Activated CD4-positive, alpha-beta memory T cell treated with anti-CD3 and anti-CD28 coated beads for 36 hours (primary cell): ENCODE data around the gene C1QTNF12. TPM values are rescaled to one million over a fixed set of nuclear protein-coding genes. Genes with fewer than 3 reads are reported as not detected.
A peak's percentile ranks its signal among the peaks of the same experiment; 100 is the strongest.

Experiments used
- CTCF ChIA-PET: fragments of 350-600 bp; sonication (Branson Sonifier 250); formaldehyde crosslinking; loops from one replicate; lab custom pipeline; 2021; ENCODE audit warnings: antibody characterized with exemption, inconsistent platforms; lab: Charles Lee
- POLR2A ChIA-PET: fragments of 350-600 bp; sonication (Branson Sonifier 250); formaldehyde crosslinking; loops from one replicate; lab custom pipeline; 2021; ENCODE audit warnings: antibody characterized with exemption; lab: Charles Lee
- DNase-seq: peaks from one replicate; pipeline ENCODE4 v3.0.0-alpha.2; 2020
- H3K27ac Mint-ChIP-seq: one replicate; pipeline ENCODE4 v1.8.0; 2021; ENCODE audit warnings: mixed read lengths
- H3K27me3 Mint-ChIP-seq: one replicate; pipeline ENCODE4 v1.8.0; 2021; ENCODE audit warnings: mixed read lengths
- H3K36me3 Mint-ChIP-seq: one replicate; pipeline ENCODE4 v1.8.0; 2021; ENCODE audit warnings: mixed read lengths
- H3K4me1 Mint-ChIP-seq: one replicate; pipeline ENCODE4 v1.8.0; 2021; ENCODE audit warnings: low read depth, mixed read lengths
- H3K4me3 Mint-ChIP-seq: one replicate; pipeline ENCODE4 v1.8.0; 2021; ENCODE audit warnings: mild to moderate bottlenecking, mixed read lengths
- H3K9me3 Mint-ChIP-seq: one replicate; pipeline ENCODE4 v1.8.0; 2021; ENCODE audit warnings: mixed read lengths
- intact Hi-C: fragments of 100-400 bp; cut with micrococcal nuclease; formaldehyde crosslinking; loops from one replicate; pipeline ENCODE4 v1.15.1; 2023
- total RNA-seq, 2 experiments: library from RNA; stranded (reverse); gene quantifications; one replicate each; pipeline ENCODE4 v1.2.3, GENCODE V29; 2021

Gene C1QTNF12
- total RNA-seq, 2 experiments from 2014 or later: 3.8 to 4.2 TPM

DNA sequence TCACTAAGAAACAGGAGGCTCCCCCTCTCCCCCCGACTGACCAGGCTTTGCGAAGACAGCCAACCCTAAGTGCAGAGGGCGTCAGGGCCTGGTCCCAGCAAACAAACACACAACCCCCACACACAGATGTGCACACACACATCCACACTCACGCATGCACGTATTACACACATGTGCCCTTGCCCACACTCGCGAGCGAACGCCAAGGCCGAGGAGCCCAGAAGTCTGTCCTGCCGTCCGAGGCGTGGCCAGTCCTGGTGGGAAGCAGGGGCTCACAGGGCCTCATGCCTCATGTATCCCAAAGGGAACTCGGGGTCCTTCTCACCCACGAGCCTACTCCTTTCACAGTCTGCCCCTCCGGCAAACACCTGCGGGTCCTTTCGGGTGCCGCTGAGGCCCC, 16.8 kb downstream of the C1QTNF12 start:
- Mint-ChIP-seq H3K27me3 (no peaks in the 10 kb centered on the region), H3K9me3 (peaks cover 2% of the 10 kb centered on the region), H3K36me3 (peaks cover 46% of the 10 kb centered on the region), H3K4me1 (peaks cover 42% of the 10 kb centered on the region), H3K27ac (peak overlapping the region; percentile 77), H3K4me3 (peak overlapping the region; percentile 94)
- intact Hi-C loops: loop anchor here (2.0 kb wide), 1 partner anchor 13 kb away; no protein-coding TSS in a partner anchor
- CTCF ChIA-PET: interaction anchor here (1.8 kb wide), 1 partner anchor 108 kb away, joined by 7 read pairs; no protein-coding TSS in a partner anchor
- POLR2A ChIA-PET: interaction anchor here (1.0 to 1.5 kb wide), 2 partner anchors 13 to 23 kb away, joined by 4 to 5 read pairs; no protein-coding TSS in a partner anchor
- DNase-seq: no peak

DNA sequence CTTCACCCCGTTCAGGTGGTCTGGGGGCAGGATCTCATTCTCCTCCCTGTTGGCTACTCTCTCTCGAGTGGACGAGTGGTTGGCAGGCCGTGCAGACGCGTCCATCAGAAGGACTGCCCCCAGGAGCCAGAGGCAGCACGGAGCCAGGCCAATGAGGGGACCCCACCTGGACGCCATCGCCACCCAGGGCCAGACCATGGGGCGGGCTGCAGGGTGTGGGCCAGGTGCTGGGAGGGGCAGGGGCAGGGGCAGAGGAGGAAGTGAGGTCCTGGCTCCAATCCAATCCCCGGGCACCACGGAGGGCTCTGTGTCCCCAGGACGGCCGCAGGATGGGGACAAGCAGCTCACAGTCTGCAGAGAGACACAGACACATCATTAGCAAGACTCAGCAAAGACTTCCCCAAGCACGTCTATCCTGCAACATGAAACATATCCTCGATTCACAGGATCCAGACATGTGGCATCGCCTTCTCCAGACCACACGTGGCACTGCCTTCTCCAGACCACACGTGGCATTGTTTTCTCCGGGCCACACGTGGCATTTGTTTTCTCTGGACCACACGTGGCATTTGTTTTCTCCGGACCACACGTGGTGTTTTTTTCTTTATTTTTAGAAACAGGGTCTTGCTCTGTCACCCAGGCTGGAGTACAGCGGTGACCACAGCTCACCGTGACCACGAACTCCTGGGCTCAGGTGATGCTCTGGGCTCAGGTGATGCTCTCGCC, 17.8 kb downstream of the C1QTNF12 start:
- Mint-ChIP-seq H3K4me3 (no peak overlapping the region), H3K27me3 (no peaks in the 10 kb centered on the region), H3K9me3 (peaks cover 2% of the 10 kb centered on the region), H3K27ac (no peak overlapping the region), H3K4me1 (peaks cover 32% of the 10 kb centered on the region), H3K36me3 (peaks cover 42% of the 10 kb centered on the region)
- DNase-seq: no peak
- ChIA-PET CTCF (interaction anchor here (1.8 kb wide), 1 partner anchor 107 kb away, joined by 7 read pairs; no protein-coding TSS in a partner anchor), POLR2A (interaction anchor here (0.6 to 1.5 kb wide), 2 partner anchors 12 to 81 kb away, joined by 3 to 5 read pairs; no protein-coding TSS in a partner anchor)
- intact Hi-C loops: no loop called here

DNA sequence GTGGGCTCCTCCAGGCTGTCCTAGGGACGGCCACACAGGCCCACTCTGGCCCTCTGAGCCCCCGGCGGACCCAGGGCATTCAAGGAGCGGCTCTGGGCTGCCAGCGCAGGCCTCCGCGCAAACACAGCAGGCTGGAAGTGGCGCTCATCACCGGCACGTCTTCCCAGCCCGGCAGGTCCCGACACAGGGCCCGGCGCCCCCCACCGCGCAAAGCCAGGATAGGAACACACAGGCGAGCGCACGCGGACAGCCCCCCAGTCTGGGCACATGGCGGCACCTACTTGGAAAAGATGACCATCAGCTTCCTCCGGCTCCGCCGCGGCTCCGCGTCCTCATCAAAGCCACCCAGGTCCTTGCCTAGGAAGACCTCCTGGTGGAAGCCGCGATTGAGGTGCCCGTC, 18.3 kb downstream of the C1QTNF12 start:
- intact Hi-C loops: no loop called here
- DNase-seq: no peak
- H3K4me1 Mint-ChIP-seq: peaks cover 27% of the 10 kb centered on the region
- CTCF ChIA-PET: interaction anchor here (1.8 kb wide), 1 partner anchor 106 kb away, joined by 7 read pairs; no protein-coding TSS in a partner anchor
- H3K27ac Mint-ChIP-seq: no peak overlapping the region
- POLR2A ChIA-PET: no interaction called here
- H3K27me3 Mint-ChIP-seq: no peaks in the 10 kb centered on the region
- H3K36me3 Mint-ChIP-seq: peaks cover 41% of the 10 kb centered on the region
- H3K9me3 Mint-ChIP-seq: no peaks in the 10 kb centered on the region
- H3K4me3 Mint-ChIP-seq: no peak overlapping the region

DNA sequence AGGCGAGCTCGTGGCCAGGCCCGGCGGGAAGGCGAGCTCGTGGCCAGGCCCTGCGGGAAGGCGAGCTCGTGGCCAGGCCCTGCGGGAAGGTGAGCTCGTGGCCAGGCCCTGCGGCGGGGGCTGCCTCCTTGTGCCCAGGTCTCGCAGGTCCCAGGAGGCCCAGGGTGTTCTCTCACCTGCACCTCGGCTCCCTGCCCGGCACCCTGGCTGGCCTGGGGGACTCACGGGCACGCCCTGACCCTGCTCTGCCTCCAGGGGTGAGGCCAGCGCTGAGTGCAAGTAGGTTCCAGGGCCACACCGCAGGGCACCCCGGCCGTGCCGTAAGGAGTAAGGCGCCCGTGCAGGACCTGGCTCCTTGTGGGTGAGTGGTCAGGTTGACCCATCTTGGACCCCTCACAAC, 19.1 kb downstream of the C1QTNF12 start:
- peaks cover 29% of the 10 kb centered on the region for H3K4me1 Mint-ChIP-seq
- intact Hi-C loops: no loop called here
- peaks cover 48% of the 10 kb centered on the region for H3K36me3 Mint-ChIP-seq
- no peaks in the 10 kb centered on the region for H3K27me3 Mint-ChIP-seq
- DNase-seq: no peak
- no peak overlapping the region for H3K4me3 Mint-ChIP-seq
- ChIA-PET POLR2A (interaction anchor here (1.3 kb wide), 1 partner anchor 12 kb away, joined by 3 read pairs; no protein-coding TSS in a partner anchor), CTCF (interaction anchor here (0.8 to 2.4 kb wide), 2 partner anchors 105 to 194 kb away, joined by 3 to 8 read pairs; no protein-coding TSS in a partner anchor)
- H3K27ac Mint-ChIP-seq: no peak overlapping the region
- H3K9me3 Mint-ChIP-seq: no peaks in the 10 kb centered on the region

DNA sequence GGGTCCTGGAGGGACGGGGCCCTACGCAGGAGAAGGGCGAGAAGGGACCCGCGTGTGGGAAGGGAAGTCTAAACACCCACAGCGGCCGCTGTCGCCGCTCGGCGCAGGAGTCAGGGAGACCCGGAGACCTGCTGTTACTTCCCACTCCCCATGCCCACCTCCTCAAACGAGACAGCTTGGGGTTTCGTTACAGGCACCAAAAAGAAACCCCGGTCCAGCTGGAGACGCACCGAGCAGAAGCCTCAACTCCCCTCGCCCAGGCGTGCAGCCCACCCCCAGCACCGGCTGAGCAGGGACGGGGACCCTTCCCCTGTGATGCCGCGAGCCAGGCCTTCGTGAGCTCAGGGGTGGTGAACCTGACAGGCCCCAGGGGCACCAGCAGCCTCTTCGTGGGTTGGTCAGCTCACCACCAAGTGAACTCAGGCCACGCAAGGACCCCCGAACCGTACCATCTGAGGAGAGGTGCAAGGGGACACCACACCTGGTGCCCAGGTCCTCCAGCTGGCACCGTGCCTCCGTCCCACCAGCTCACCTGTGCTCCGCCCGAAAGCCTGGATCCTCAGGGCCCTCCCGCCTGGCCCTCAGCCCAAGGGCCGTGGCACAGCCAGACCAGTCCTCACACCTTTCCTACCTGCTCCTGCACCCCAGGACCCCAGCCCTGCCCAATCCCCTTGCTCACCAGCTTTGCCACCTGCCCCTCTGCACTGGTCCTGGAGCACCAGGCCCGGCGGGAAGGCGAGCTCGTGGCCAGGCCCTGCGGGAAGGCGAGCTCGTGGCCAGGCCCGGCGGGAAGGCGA, 19.8 kb downstream of the C1QTNF12 start:
- no peaks in the 10 kb centered on the region for H3K27me3 Mint-ChIP-seq
- H3K9me3 Mint-ChIP-seq: no peaks in the 10 kb centered on the region
- H3K4me3 Mint-ChIP-seq: no peak overlapping the region
- peaks cover 30% of the 10 kb centered on the region for H3K4me1 Mint-ChIP-seq
- H3K36me3 Mint-ChIP-seq: peaks cover 51% of the 10 kb centered on the region
- no peak for DNase-seq
- intact Hi-C loops: no loop called here
- CTCF ChIA-PET: interaction anchor here (0.8 to 2.4 kb wide), 2 partner anchors 105 to 194 kb away, joined by 3 to 8 read pairs; no protein-coding TSS in a partner anchor
- H3K27ac Mint-ChIP-seq: no peak overlapping the region
- POLR2A ChIA-PET: interaction anchor here (1.3 kb wide), 1 partner anchor 11 kb away, joined by 3 read pairs; no protein-coding TSS in a partner anchor

DNA sequence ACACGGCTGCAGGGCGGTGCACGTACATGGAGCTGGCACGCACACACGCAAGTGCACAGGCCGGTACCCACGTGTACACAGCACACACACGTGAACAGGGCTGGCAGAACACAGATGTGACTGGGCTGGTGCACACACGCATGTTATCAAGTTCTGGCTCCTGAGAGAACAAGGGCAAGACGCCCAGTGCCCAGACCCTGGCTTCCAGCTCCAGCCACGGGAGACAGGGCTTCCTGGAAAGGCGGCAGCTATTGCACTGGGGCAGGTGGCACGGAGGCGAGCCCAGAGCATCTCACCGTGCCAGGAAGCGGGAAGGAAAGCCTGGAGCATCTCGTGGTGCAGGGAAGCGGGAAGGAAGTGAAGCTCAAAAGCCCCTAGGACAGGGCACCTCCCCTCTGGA, 20.6 kb downstream of the C1QTNF12 start:
- peak overlapping the region; percentile 0 for H3K27ac Mint-ChIP-seq
- ChIA-PET CTCF (interaction anchor here (2.4 kb wide), 1 partner anchor 104 kb away, joined by 8 read pairs; no protein-coding TSS in a partner anchor), POLR2A (interaction anchor here (1.3 kb wide), 1 partner anchor 10 kb away, joined by 3 read pairs; no protein-coding TSS in a partner anchor)
- H3K4me3 Mint-ChIP-seq: no peak overlapping the region
- intact Hi-C loops: no loop called here
- peaks cover 52% of the 10 kb centered on the region for H3K36me3 Mint-ChIP-seq
- no peak for DNase-seq
- no peaks in the 10 kb centered on the region for H3K9me3 Mint-ChIP-seq
- peaks cover 34% of the 10 kb centered on the region for H3K4me1 Mint-ChIP-seq
- H3K27me3 Mint-ChIP-seq: no peaks in the 10 kb centered on the region

DNA sequence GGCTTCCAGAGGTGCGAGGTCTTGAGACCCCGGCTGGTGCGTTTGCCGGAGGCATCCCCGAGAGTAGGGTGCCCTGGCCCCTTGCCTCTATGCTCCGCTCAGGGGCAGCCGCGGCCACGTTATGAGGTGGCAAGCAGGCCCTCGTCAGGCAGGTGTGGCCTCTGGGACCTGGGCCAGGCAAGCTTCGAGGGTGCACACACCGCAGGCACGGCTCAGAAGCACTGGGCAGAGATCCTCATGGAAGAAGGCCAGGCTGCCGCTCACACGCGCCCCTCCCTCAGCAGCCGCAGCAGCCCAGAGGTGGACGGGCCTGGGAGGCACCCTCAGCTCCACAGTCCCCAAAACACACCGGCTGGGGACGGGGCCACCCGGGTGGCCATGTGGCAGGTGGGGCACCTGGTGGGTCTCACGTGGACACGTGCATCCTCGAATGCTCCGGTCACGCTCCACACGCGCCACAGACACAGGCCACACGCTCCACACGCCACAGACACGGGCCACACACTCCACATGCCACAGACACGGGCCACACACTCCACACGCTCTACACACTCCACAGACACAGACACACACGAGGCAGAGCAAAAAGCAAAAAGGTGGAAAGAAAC, 21.2 kb downstream of the C1QTNF12 start:
- ChIA-PET CTCF (interaction anchor here (2.4 kb wide), 1 partner anchor 103 kb away, joined by 8 read pairs; no protein-coding TSS in a partner anchor), POLR2A (no interaction called here)
- Mint-ChIP-seq H3K27me3 (no peaks in the 10 kb centered on the region), H3K27ac (peak overlapping the region; percentile 0), H3K4me1 (peaks cover 35% of the 10 kb centered on the region), H3K4me3 (no peak overlapping the region), H3K36me3 (peaks cover 54% of the 10 kb centered on the region), H3K9me3 (no peaks in the 10 kb centered on the region)
- no peak for DNase-seq
- intact Hi-C loops: no loop called here

DNA sequence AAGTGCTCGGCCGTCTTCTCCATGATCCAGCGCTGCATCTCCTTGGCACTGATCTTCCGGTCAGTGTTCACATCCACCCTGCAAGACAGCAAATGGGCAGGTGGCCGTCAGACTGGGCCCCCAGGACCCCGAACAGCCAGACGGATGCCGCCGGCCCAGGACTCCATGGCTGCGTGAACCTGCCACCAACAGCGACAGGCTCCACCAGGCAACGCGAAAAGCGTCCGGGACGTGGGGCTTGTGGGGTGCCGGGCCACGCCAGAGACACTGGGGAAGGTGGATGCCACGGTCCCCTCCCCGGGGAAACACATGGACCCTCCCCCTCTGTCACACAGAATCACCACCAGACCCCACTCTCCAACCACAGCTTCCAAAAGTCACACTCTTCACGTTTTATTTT, 22.6 kb downstream of the C1QTNF12 start:
- H3K36me3 Mint-ChIP-seq: peaks cover 58% of the 10 kb centered on the region
- no peak overlapping the region for H3K4me3 Mint-ChIP-seq
- no peaks in the 10 kb centered on the region for H3K27me3 Mint-ChIP-seq
- CTCF ChIA-PET: interaction anchor here (1.2 kb wide), 1 partner anchor 101 kb away, joined by 3 read pairs; no protein-coding TSS in a partner anchor
- DNase-seq: no peak
- intact Hi-C loops: no loop called here
- no peaks in the 10 kb centered on the region for H3K9me3 Mint-ChIP-seq
- H3K27ac Mint-ChIP-seq: no peak overlapping the region
- POLR2A ChIA-PET: no interaction called here
- H3K4me1 Mint-ChIP-seq: peaks cover 40% of the 10 kb centered on the region

DNA sequence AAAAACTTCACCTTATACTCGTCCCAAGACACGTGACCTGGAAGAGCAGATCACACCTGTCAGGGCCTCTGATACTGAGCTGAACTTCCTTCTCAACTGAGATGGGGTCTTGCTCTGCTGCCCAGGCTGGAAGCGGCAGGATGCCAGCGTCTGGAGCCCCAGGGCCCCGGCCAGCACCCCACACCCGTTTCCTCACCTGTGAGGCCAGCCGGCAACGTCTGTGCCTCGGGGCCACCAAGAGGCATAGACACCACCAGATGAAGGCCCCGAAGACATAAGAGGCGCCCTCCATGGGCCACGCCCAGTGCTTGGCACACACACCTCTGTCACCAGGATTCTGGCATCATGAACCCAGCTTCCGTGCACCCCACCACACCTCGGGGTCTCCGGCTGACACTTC, 23.2 kb downstream of the C1QTNF12 start:
- intact Hi-C loops: no loop called here
- Mint-ChIP-seq H3K4me1 (peaks cover 41% of the 10 kb centered on the region), H3K4me3 (no peak overlapping the region), H3K27ac (peak overlapping the region; percentile 69), H3K36me3 (peaks cover 58% of the 10 kb centered on the region), H3K27me3 (no peaks in the 10 kb centered on the region), H3K9me3 (no peaks in the 10 kb centered on the region)
- ChIA-PET POLR2A (no interaction called here), CTCF (interaction anchor here (1.2 kb wide), 1 partner anchor 101 kb away, joined by 3 read pairs; no protein-coding TSS in a partner anchor)
- no peak for DNase-seq

DNA sequence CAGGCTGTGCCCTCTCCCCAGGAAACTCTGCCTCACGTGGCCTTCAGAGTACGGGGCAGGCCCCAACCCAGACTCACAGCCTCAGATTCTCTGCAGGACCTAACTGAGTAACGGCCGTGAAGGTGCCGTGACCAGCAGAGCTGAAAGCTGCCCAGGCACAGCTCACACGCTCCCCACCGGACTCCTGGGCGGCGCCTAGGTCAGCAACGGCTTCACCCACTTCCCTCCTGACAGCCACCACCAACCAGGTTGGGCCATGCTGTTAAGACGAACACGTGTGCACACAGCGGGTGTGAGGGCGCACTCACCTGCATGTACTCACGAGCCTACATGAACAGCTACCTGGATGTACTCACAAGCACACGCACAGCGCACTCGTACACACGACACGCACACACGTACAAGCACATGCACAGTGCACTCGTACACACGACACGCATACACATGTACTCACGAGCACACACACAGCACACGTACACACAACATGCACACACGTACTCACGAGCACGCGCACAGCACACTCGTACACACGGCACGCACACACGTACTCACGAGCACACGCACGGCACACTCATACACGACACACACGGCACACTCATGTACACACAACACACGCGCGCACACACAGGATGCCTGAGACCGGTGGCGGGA, 23.8 kb downstream of the C1QTNF12 start:
- POLR2A ChIA-PET: interaction anchor here (1.0 kb wide), 1 partner anchor 9 kb away, joined by 4 read pairs; the partner anchor contains the start of genes B3GALT6 and SDF4
- Mint-ChIP-seq H3K4me1 (peaks cover 47% of the 10 kb centered on the region), H3K4me3 (no peak overlapping the region), H3K9me3 (no peaks in the 10 kb centered on the region), H3K36me3 (peaks cover 63% of the 10 kb centered on the region), H3K27me3 (no peaks in the 10 kb centered on the region), H3K27ac (peak overlapping the region; percentile 69)
- DNase-seq: no peak
- intact Hi-C loops: no loop called here
- CTCF ChIA-PET: interaction anchor here (1.2 kb wide), 1 partner anchor 100 kb away, joined by 3 read pairs; no protein-coding TSS in a partner anchor
